Breast epithelium (tissue), 4 donors: ENCODE measurements around the gene TGFBI. TPM values are rescaled to one million over a fixed set of nuclear protein-coding genes. Genes with fewer than 3 reads are reported as not detected.

Source experiments
- DNase-seq, 2 donors: peaks; one replicate each; pipeline ENCODE4 v3.0.0-alpha.2; 2019; ENCODE audit warnings: low spot score in 2 of 2
- H3K27ac ChIP-seq, 2 donors: fragments of 200-600 bp; sonication (generic) in 1 of 2; one replicate each; pipeline ENCODE4 v1.5.1; 2016 to 2019; ENCODE audit warnings: mild to moderate bottlenecking in 1 of 2
- H3K27me3 ChIP-seq, 2 donors: fragments of 200-600 bp; sonication (generic) in 1 of 2; one replicate each; pipeline versions ENCODE4 v1.5.1 to v1.6.0; 2017 to 2019; ENCODE audit warnings: control low read depth in 1 of 2, mild to moderate bottlenecking in 1 of 2
- H3K36me3 ChIP-seq: fragments of 200-600 bp; one replicate; pipeline ENCODE4 v1.5.1; 2019
- H3K4me1 ChIP-seq, 2 donors: fragments of 200-600 bp; sonication (generic); one replicate each; pipeline ENCODE4 v1.5.1; 2016 to 2019; ENCODE audit warnings: control low read depth in 1 of 2
- H3K4me3 ChIP-seq, 3 donors: fragments of 200-600 bp; sonication (generic); 1 replicate in 2 of 3; 2 replicates in 1 of 3; pipeline ENCODE4 v1.5.1; 2016 to 2019; ENCODE audit warnings: mild to moderate bottlenecking in 3 of 3, moderate library complexity in 2 of 3
- H3K9me3 ChIP-seq, 2 donors: fragments of 200-600 bp; sonication (generic) in 1 of 2; one replicate each; pipeline ENCODE4 v1.5.1; 2016 to 2019; ENCODE audit warnings: control low read depth in 1 of 2
- CTCF ChIP-seq, 3 donors: fragments of 450-650 bp; IDR thresholded peaks; one replicate each; pipeline ENCODE4 v1.5.1; 2016 to 2017; ENCODE audit warnings: antibody characterized with exemption in 3 of 3, mild to moderate bottlenecking in 3 of 3, moderate library complexity in 3 of 3
- POLR2A ChIP-seq: fragments of 450-650 bp; IDR thresholded peaks from one replicate; pipeline ENCODE4 v1.6.1; 2016; ENCODE audit warnings: antibody characterized with exemption, mild to moderate bottlenecking, moderate library complexity
- POLR2AphosphoS5 ChIP-seq, 3 donors: sonication (generic); formaldehyde crosslinking; IDR thresholded peaks; one replicate each; pipeline ENCODE4 v1.6.1; 2017; ENCODE audit warnings: antibody characterized with exemption in 3 of 3
- intact Hi-C: fragments of 100-400 bp; cut with DNase I; formaldehyde crosslinking; loops from one replicate; pipeline ENCODE4 v1.15.1; 2023; ENCODE audit warnings: low total_unique reads
- total RNA-seq, 3 donors: library from RNA; depleted of rRNA; stranded (reverse); fragments of >200 nt; gene quantifications; one replicate each; pipeline ENCODE4 v1.1.0, GENCODE V29; 2016

Gene TGFBI
- total RNA-seq, 3 donors from 2014 or later: 40.4 to 145 (median 45.2) TPM

DNA sequence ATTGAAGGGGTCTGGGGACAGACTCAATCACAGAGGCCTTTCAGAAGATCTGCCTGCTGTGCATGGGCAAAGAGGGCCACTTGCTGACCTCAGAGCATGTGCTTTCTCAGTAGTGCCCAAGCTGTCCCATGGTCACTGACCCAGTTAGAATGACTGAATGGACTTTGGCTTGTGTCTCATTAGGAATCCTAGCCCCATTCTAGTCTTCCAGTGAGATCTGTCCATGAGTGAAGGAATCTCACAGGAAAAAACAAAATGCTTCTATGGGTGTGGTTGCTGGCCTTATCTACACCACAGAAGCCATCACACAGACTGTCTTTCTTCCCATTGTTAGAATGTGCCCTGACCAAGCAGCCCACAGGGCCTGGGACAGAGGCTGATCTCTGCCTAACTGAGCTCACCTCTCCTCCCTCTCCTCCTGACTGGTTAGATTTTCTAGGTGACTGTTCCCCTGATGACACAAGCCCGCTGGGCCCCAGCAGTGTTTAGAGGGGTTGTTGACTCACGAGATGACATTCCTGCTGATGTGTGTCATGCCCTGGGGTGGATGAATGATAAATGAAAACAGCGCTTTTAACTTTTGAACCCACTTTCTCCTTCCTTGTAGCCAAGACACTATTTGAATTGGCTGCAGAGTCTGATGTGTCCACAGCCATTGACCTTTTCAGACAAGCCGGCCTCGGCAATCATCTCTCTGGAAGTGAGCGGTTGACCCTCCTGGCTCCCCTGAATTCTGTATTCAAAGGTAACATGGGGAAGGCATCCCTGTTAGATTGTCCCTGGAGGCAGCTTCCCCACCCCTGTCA is 24.8 kb downstream of the TGFBI start:
- intact Hi-C loops: no loop called here
- Histone ChIP-seq H3K4me3 (no peak overlapping the region), H3K27ac (peak overlapping the region; percentile 69 to 88), H3K4me1 (no peaks in the 10 kb centered on the region), H3K9me3 (no peaks in the 10 kb centered on the region), H3K36me3 (no peaks in the 10 kb centered on the region), H3K27me3 (no peaks in the 10 kb centered on the region)
- peak in 1 of 2 donors; percentile 53 for DNase-seq
- TF ChIP-seq CTCF (IDR thresholded peaks at IDR 0.05): no peak
- peak; percentile 27 to 57 (median 42) for TF ChIP-seq POLR2AphosphoS5 (IDR thresholded peaks at IDR 0.05)

- intact Hi-C loops: no loop called here
- no peaks in the 10 kb centered on the region for H3K4me1 ChIP-seq
- no peak for DNase-seq
- no peaks in the 10 kb centered on the region for H3K9me3 ChIP-seq
- TF ChIP-seq POLR2A: no peak
- TF ChIP-seq POLR2AphosphoS5 (IDR thresholded peaks at IDR 0.05): peak in 1 of 3 donors; percentile 37
- H3K36me3 ChIP-seq: no peaks in the 10 kb centered on the region
- peak overlapping the region; percentile 33 to 88 for H3K27ac ChIP-seq
- H3K4me3 ChIP-seq: no peak overlapping the region
- no peaks in the 10 kb centered on the region for H3K27me3 ChIP-seq
These were observed 25.6 kb downstream of the TGFBI start for GRCh38 chr5:136054142-136055019.

- DNase-seq: no peak
- Histone ChIP-seq H3K9me3 (no peaks in the 10 kb centered on the region), H3K4me3 (no peak overlapping the region), H3K27ac (no peak overlapping the region), H3K27me3 (no peaks in the 10 kb centered on the region), H3K4me1 (no peaks in the 10 kb centered on the region), H3K36me3 (no peaks in the 10 kb centered on the region)
- intact Hi-C loops: no loop called here
- TF ChIP-seq CTCF (IDR thresholded peaks at IDR 0.05): no peak
- TF ChIP-seq POLR2AphosphoS5 (IDR thresholded peaks at IDR 0.05): no peak
- TF ChIP-seq POLR2A: no peak
These were observed 27.0 kb downstream of the TGFBI start for GRCh38 chr5:136055612-136056309.

DNA sequence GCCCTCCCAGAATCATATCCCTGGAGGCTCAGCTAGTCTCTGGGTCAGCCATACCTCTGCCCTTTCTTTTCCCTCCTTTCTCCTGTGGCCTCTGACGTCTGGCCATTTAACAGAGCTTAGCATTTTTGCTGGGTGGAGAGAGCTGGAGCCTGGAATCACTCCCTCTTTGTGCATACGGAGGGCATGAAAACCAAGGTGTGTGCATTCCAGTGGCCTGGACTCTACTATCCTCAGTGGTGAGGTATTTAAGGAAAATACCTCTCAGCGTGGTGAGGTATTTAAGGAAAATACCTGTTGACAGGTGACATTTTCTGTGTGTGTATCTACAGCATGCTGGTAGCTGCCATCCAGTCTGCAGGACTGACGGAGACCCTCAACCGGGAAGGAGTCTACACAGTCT is 27.5 kb downstream of the TGFBI start:
- no peaks in the 10 kb centered on the region for H3K36me3 ChIP-seq
- no peak for DNase-seq
- no peaks in the 10 kb centered on the region for H3K27me3 ChIP-seq
- no peak overlapping the region for H3K4me3 ChIP-seq
- H3K27ac ChIP-seq: no peak overlapping the region
- TF ChIP-seq CTCF (IDR thresholded peaks at IDR 0.05) (no peak), POLR2AphosphoS5 (IDR thresholded peaks at IDR 0.05) (no peak)
- H3K9me3 ChIP-seq: no peaks in the 10 kb centered on the region
- no peaks in the 10 kb centered on the region for H3K4me1 ChIP-seq
- intact Hi-C loops: no loop called here

DNA sequence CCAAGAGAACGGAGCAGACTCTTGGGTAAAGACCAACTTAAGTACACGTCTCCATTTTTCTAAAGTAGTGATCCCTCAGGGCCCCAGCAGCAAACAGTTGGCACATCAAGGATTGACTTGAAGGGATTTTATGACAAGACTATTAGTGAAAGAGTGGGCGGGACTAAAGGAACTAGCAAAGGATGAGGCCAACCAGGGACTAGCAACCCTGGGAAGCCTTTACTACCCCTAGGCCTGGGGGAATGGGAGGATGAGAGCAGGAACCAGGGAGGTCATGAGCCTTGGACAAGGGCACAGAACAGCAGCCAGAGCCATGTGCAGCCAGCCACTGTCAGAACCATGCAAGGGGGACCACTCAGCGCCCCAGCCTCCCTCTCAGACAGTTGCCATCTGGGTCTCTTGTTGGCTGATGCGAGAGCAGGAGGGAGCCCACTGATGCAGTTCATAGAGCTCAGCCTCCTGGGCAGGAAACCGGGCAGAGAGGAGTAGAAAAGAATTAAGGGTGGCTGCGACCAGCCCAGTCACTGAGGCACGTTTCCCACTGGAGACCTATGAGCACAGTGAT is 28.1 kb downstream of the TGFBI start:
- no peaks in the 10 kb centered on the region for H3K27me3 ChIP-seq
- no peak for DNase-seq
- H3K4me1 ChIP-seq: no peaks in the 10 kb centered on the region
- H3K9me3 ChIP-seq: no peaks in the 10 kb centered on the region
- intact Hi-C loops: no loop called here
- no peak for TF ChIP-seq CTCF (IDR thresholded peaks at IDR 0.05)
- no peaks in the 10 kb centered on the region for H3K36me3 ChIP-seq
- H3K27ac ChIP-seq: peak overlapping the region in 1 of 2 donors; percentile 82
- H3K4me3 ChIP-seq: no peak overlapping the region
